ENCODE results near the gene PLOD3. TPM values are rescaled to one million over a fixed set of nuclear protein-coding genes. Genes with fewer than 3 reads are reported as not detected.

PLOD3 gene
- total and polyA plus RNA-seq, 2 donors (not counting 3 experiments of a cell fraction or from before 2014, with no cell fraction given): 143 to 170 TPM

GRCh38 chr7:101180130-101180755, 37.1 kb downstream of the PLOD3 start, which contains the start of gene NAT16:
NAT16 (minus strand) TSS chr7:101180293; CDS start chr7:101174807, 5,486 bp downstream.
- FAIRE-seq (no peak), DNase-seq (ENCODE audit: low read depth, low spot score) (no peak)
- H4K20me1 ChIP-seq (replicated peaks; ENCODE audit: control insufficient read depth, extremely low read depth, insufficient read depth, low read length): no peaks in the 10 kb centered on the region
- ChIA-PET CTCF (interaction anchor here (1.0 kb wide), 2 partner anchors 12 to 36 kb away, joined by 4 to 5 read pairs; no protein-coding TSS in a partner anchor), POLR2A (no interaction called here)
- no peak within 1 kb of the TSS for H3K9ac ChIP-seq (replicated peaks; ENCODE audit: extremely low read depth, insufficient read depth, low read length)
- no peaks in the 10 kb centered on the region for H3K4me1 ChIP-seq (ENCODE audit: control insufficient read depth, extremely low read depth, insufficient read depth, low read length)
- no peaks in the 10 kb centered on the region for H3K79me2 ChIP-seq (ENCODE audit: control insufficient read depth, insufficient read depth, low read length)
- dilution Hi-C loops (cut with MboI; ENCODE audit: extremely low pct_ligation_motif_present, low sequenced_read_pairs): no loop called here
- H3K4me2 ChIP-seq (ENCODE audit: insufficient read depth, low read length): no peak within 1 kb of the TSS
- no TSS peak for BruUV-seq (replicated peaks)
- intact Hi-C loops (cut with micrococcal nuclease): no loop called here
- no peak within 1 kb of the TSS for H3K4me3 ChIP-seq (replicated peaks in 1 of 3; ENCODE audit: insufficient read depth in 1 of 3, low read depth in 1 of 3, low read length in 3 of 3)
- H3K9me3 ChIP-seq (replicated peaks; ENCODE audit: control insufficient read depth, insufficient read depth, low read length): no peaks in the 10 kb centered on the region
- no peaks in the 10 kb centered on the region for H3K9me1 ChIP-seq (replicated peaks; ENCODE audit: control insufficient read depth, extremely low read depth, insufficient read depth, low read length)
- H2AFZ ChIP-seq (ENCODE audit: low read depth, low read length): no peak within 1 kb of the TSS
- TF ChIP-seq CTCF (IDR thresholded peaks at IDR 0.05; ENCODE audit: extremely low read depth in 1 of 2, insufficient read depth in 1 of 2, low read depth in 1 of 2, low read length in 2 of 2): no peak
- TF ChIP-seq EZH2 (IDR thresholded peaks at IDR 0.05; ENCODE audit: borderline replicate concordance, low read depth, low read length, severe bottlenecking): peak; percentile 93
- H3K27ac ChIP-seq (ENCODE audit: insufficient read depth, low read depth, low read length): no peak within 1 kb of the TSS
- peaks cover 37 to 48% of the 10 kb centered on the region in 2 experiments for H3K27me3 ChIP-seq (ENCODE audit: control insufficient read depth in 2 of 2, insufficient read depth in 2 of 2, low read length in 2 of 2)
- H3K36me3 ChIP-seq (ENCODE audit: control insufficient read depth in 2 of 2, extremely low read depth in 1 of 2, insufficient read depth in 2 of 2, low read length in 2 of 2): no peaks in the 10 kb centered on the region

GRCh38 chr7:101179713-101180112, 37.7 kb downstream of the PLOD3 start:
- TF ChIP-seq GATA2 (IDR thresholded peaks at IDR 0.05; ENCODE audit: insufficient read depth, insufficient read length, low read depth, low read length) (no peak), EZH2 (IDR thresholded peaks at IDR 0.05; ENCODE audit: borderline replicate concordance, low read depth, low read length, severe bottlenecking) (no peak), MAX (IDR thresholded peaks at IDR 0.05; ENCODE audit: insufficient read depth, insufficient read length) (no peak), JUN (IDR thresholded peaks at IDR 0.05; ENCODE audit: borderline replicate concordance, insufficient read depth, insufficient read length, low read depth) (no peak)
- Histone ChIP-seq H3K27me3 (ENCODE audit: control insufficient read depth in 2 of 2, insufficient read depth in 2 of 2, low read length in 2 of 2) (peaks cover 41 to 52% of the 10 kb centered on the region in 2 experiments), H3K9ac (replicated peaks; ENCODE audit: extremely low read depth, insufficient read depth, low read length) (no peak overlapping the region), H3K4me2 (ENCODE audit: insufficient read depth, low read length) (no peak overlapping the region), H3K4me1 (ENCODE audit: control insufficient read depth, extremely low read depth, insufficient read depth, low read length) (no peaks in the 10 kb centered on the region), H2AFZ (ENCODE audit: low read depth, low read length) (no peak overlapping the region), H3K9me1 (replicated peaks; ENCODE audit: control insufficient read depth, extremely low read depth, insufficient read depth, low read length) (no peaks in the 10 kb centered on the region), H3K9me3 (replicated peaks; ENCODE audit: control insufficient read depth, insufficient read depth, low read length) (no peaks in the 10 kb centered on the region), H3K27ac (ENCODE audit: insufficient read depth, low read depth, low read length) (no peak overlapping the region), H3K79me2 (ENCODE audit: control insufficient read depth, insufficient read depth, low read length) (no peaks in the 10 kb centered on the region), H4K20me1 (replicated peaks; ENCODE audit: control insufficient read depth, extremely low read depth, insufficient read depth, low read length) (no peaks in the 10 kb centered on the region), H3K36me3 (ENCODE audit: control insufficient read depth in 2 of 2, extremely low read depth in 1 of 2, insufficient read depth in 2 of 2, low read length in 2 of 2) (no peaks in the 10 kb centered on the region), H3K4me3 (replicated peaks in 1 of 3; ENCODE audit: insufficient read depth in 1 of 3, low read depth in 1 of 3, low read length in 3 of 3) (no peak overlapping the region)
- ChIA-PET CTCF (interaction anchor here (1.0 kb wide), 2 partner anchors 13 to 36 kb away, joined by 4 to 5 read pairs; no protein-coding TSS in a partner anchor), POLR2A (no interaction called here)
- DNase-seq (ENCODE audit: low read depth, low spot score) (no peak), FAIRE-seq (no peak)
- intact Hi-C loops (cut with micrococcal nuclease) (loop anchor here (10.0 kb wide), 1 partner anchor 555 kb away; no protein-coding TSS in a partner anchor), dilution Hi-C loops (cut with MboI; ENCODE audit: extremely low pct_ligation_motif_present, low sequenced_read_pairs) (no loop called here)
- BruUV-seq (replicated peaks): no TSS peak
